ENCODE results near the gene MED27.

The MED27 gene

DNA sequence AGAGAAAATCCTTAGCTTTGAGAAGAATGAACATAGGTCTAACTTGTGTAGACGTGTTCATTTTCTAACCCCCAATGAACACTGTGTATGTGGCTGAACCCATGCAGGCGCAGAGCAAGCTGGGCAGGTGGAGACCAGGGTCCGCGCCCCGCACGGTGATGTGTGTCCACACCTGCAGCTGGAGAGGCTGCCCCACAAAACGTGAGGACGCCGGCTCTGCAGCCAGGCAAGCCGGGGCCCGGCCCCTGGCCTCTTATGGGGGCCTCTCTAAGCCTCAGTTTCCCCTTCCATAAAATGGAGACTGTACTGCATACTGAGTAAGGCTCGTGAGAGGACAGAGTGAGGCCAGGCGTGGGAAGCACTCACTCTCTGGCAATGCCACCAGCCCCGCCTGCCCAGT lies 215.1 kb downstream of the MED27 start:
- TF ChIP-seq, protein P1, sequence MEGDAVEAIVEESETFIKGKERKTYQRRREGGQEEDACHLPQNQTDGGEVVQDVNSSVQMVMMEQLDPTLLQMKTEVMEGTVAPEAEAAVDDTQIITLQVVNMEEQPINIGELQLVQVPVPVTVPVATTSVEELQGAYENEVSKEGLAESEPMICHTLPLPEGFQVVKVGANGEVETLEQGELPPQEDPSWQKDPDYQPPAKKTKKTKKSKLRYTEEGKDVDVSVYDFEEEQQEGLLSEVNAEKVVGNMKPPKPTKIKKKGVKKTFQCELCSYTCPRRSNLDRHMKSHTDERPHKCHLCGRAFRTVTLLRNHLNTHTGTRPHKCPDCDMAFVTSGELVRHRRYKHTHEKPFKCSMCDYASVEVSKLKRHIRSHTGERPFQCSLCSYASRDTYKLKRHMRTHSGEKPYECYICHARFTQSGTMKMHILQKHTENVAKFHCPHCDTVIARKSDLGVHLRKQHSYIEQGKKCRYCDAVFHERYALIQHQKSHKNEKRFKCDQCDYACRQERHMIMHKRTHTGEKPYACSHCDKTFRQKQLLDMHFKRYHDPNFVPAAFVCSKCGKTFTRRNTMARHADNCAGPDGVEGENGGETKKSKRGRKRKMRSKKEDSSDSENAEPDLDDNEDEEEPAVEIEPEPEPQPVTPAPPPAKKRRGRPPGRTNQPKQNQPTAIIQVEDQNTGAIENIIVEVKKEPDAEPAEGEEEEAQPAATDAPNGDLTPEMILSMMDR (IDR thresholded peaks at IDR 0.05; ENCODE audit: borderline replicate concordance, control extremely low read depth, extremely low read depth, insufficient read depth, missing control alignments): no peak
- in situ Hi-C loops (cut with MboI; ENCODE audit: low sequenced_read_pairs, unreplicated experiment): no loop called here
- DNase-seq (ENCODE audit: low spot score): no peak

DNA sequence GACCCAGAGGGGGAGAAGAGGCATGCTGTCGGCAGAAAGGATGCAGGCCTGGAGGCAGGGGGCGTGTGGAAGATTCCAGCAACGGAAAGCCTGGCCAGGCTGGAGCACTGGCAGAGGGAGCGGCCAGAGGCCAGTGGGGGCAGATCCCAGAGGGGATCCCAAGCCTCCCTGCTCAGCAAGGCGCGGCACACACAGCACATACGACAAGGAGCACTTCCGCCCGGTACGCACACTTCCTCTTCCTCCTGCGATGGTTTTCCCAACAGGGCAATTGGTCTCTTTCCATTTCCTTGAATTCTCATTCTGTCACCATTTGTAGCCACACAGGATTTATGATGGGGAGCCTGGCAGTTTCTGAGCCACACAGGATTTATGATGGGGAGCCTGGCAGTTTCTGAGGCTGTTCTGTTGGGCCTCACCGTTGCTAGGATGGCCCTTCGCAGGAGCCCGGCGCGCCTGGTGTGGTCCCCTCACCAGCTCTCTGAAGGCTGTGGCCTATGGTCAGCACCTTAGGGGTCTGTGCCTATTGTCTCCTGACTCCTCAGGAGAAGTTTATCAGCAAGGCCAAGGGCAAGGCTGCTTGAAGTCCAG lies 216.3 kb downstream of the MED27 start:
- in situ Hi-C loops (cut with MboI; ENCODE audit: low sequenced_read_pairs, unreplicated experiment): no loop called here
- TF ChIP-seq, protein P1 (IDR thresholded peaks at IDR 0.05; ENCODE audit: borderline replicate concordance, control extremely low read depth, extremely low read depth, insufficient read depth, missing control alignments): no peak

DNA sequence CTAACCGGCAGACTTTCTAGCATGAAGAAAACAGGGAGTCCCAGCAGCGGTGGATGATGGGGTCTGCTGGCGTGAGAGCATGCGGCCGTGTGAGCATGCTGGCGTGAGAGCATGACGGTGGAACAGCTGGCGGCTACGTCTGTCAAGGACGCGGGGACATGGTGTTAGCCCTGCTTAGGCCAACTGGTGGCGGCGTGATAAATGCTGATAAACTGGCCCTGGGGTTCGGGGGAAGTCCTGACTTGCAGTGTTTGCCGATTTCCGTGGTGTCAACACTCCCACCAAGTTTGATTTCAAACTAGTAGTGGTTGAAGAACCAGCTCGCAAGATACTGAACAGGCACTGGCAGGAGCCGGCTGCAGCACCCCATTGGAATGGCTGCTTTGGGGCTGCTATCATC lies 217.4 kb downstream of the MED27 start:
- DNase-seq (ENCODE audit: low spot score): no peak
- in situ Hi-C loops (cut with MboI; ENCODE audit: low sequenced_read_pairs, unreplicated experiment): no loop called here
- TF ChIP-seq, protein P1 (IDR thresholded peaks at IDR 0.05; ENCODE audit: borderline replicate concordance, control extremely low read depth, extremely low read depth, insufficient read depth, missing control alignments): no peak

More for the DNA sequence above, 216.3 kb downstream of the MED27 start:
- no peak for DNase-seq (ENCODE audit: low spot score)

DNA sequence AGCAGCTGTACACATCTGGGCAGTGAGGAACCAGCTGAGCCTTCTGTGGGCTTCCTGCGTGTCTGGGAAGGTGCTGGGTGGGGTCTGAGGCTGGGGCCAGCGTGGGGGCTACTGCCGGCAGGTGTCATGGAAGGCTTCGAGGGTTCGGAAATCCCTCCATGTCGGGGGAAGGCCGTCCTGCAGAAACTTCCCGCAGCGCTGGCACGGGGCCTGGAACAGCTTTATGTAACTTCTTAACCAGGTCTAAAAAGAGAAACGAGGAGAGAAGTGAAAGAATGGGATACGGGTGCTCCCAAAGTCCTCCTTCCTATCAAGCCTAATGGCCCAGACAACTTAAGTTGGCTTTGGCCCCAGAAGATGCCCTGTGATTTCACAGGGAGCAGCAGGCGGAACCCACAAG lies 219.2 kb downstream of the MED27 start:
- in situ Hi-C loops (cut with MboI; ENCODE audit: low sequenced_read_pairs, unreplicated experiment): no loop called here
- DNase-seq (ENCODE audit: low spot score): no peak
- TF ChIP-seq, protein P1 (IDR thresholded peaks at IDR 0.05; ENCODE audit: borderline replicate concordance, control extremely low read depth, extremely low read depth, insufficient read depth, missing control alignments): no peak

DNA sequence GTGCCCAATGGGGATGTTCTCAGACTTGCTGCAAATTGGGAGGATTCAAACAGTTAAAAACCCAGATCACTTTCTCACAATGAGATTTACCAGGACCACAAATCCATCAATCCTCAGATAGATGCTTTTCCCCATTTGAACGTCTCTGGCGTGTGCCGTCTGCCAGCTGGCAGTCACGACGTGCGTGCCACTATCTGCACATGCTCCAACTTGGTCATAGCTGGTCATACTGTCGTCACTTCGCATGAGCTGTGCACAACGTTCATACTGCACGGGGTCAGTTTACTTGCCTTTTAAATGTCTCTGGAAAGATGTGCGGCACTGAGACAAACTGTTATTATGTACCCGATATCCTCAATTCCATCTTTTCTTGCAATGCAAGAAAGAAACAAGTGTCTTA lies 221.5 kb downstream of the MED27 start:
- TF ChIP-seq, protein P1 (IDR thresholded peaks at IDR 0.05; ENCODE audit: borderline replicate concordance, control extremely low read depth, extremely low read depth, insufficient read depth, missing control alignments): no peak
- in situ Hi-C loops (cut with MboI; ENCODE audit: low sequenced_read_pairs, unreplicated experiment): no loop called here
- DNase-seq (ENCODE audit: low spot score): no peak

DNA sequence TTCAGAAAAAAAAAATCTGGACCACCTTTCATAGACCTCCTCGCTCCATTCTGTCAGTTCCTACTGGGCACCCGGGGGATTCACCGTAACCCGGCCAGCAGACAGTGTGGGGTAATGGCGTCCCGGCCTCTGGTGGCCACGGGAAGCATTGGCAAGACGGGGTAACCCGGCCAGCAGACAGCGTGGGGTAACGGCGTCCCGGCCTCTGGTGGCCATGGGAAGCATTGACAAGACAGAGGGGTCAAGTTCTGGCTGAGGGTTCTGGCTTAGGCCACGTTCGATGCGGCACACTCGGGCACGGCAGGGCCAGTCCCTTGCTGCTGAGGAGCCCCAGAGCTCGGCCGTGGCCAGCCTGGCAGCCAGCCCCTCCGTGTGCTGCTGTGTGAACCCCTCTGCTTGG lies 223.6 kb downstream of the MED27 start:
- DNase-seq (ENCODE audit: low spot score): no peak
- in situ Hi-C loops (cut with MboI; ENCODE audit: low sequenced_read_pairs, unreplicated experiment): no loop called here

More for the DNA sequence above, 223.6 kb downstream of the MED27 start:
- TF ChIP-seq, protein P1 (IDR thresholded peaks at IDR 0.05; ENCODE audit: borderline replicate concordance, control extremely low read depth, extremely low read depth, insufficient read depth, missing control alignments): no peak
